Heart left ventricle (tissue), 13 donors: Measurements from ENCODE around the gene BTBD17.

Experiments
- POLR2A ChIP-seq, 2 donors: fragments of 450-650 bp; IDR thresholded peaks; one replicate each; pipeline ENCODE4 v1.6.1; 2017; ENCODE audit warnings: antibody characterized with exemption in 2 of 2, mild to moderate bottlenecking in 2 of 2, moderate library complexity in 2 of 2
- TF ChIP-seq, protein P1 (sequence below), 12 donors: fragments of 200-600 bp; sonication (generic) in 4 of 12; IDR thresholded peaks; one replicate each; pipeline versions ENCODE4 v1.5.0 to v1.8.0; 2018 to 2022; ENCODE audit warnings: antibody characterized with exemption in 12 of 12, mild to moderate bottlenecking in 5 of 12
- donor health status: ischemic (EF 13 %, LVEDD 7.1; RV severe dilation, severe dysfunction).
- donor health status: DM: no; HTN: yes; CAD: no.
- donor health status: DM: no; HTN: no; CAD: no.
- donor health status: ischemic (EF 25% LVEDD 6.9; RV normal size, moderate dysfunction).
- donor health status: ischemic (EF 25% LVEDD 5.7; RV mildly dilated, moderate dysfunction).
- donor health status: ischemic (EF 35%, LVEDD 5.7; RV mildly dilated, moderate dysfunction).
- donor health status: nonischemic (EF 11% LVEDD 7.7; RV severe dilation, severe dysfunction).
- donor health status: DM: yes; HTN: yes; CAD: no.
- donor health status: PGD.
- donor health status: ischemic (EF 29% LVEDD 5.4; RV normal size, mild dysfunction).
- donor health status: nonischemic (EF 23%, LVEDD 6.1; RV moderate dilation, normal function).

DNA sequence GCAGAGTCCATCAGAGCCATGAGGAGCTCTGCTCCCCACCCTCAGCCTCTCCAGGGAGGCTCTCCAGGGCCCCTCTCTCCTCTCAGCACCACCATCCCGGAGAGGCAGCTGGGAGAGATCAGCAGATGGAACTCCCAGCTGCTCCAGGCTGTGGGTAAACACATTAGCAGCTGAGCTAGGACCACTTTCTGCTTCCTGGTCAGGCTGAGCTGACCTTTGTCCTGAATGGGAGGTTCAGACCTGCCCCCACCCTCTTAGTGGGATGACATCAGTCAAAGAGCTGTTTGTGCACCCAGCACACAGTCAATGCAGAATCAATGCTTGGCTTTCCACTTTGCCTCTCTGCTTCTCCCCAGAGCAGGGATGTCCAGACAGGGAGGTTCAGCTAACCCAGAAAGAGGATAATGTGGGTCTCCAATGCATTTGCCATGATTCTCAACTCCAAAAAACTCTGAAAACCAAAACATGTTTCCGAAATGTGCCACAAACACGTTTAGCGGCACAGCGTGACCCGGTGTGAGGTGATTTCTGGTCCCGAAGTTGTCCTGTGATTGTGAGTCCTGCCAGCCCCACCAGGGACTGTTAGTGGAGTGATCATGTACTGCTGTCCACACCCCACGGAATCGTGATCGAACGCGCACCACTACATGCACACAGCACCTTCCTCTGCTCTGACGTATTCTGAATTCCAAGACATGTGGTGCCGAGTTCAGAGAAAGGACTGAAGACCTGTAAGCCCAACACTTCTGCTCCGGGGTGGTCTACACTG, 12.4 kb upstream of the BTBD17 start:
- TF ChIP-seq, protein P1, sequence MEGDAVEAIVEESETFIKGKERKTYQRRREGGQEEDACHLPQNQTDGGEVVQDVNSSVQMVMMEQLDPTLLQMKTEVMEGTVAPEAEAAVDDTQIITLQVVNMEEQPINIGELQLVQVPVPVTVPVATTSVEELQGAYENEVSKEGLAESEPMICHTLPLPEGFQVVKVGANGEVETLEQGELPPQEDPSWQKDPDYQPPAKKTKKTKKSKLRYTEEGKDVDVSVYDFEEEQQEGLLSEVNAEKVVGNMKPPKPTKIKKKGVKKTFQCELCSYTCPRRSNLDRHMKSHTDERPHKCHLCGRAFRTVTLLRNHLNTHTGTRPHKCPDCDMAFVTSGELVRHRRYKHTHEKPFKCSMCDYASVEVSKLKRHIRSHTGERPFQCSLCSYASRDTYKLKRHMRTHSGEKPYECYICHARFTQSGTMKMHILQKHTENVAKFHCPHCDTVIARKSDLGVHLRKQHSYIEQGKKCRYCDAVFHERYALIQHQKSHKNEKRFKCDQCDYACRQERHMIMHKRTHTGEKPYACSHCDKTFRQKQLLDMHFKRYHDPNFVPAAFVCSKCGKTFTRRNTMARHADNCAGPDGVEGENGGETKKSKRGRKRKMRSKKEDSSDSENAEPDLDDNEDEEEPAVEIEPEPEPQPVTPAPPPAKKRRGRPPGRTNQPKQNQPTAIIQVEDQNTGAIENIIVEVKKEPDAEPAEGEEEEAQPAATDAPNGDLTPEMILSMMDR (IDR thresholded peaks at IDR 0.05) = no peak
- no peak for TF ChIP-seq POLR2A (IDR thresholded peaks at IDR 0.05)
